Stimulated activated CD4-positive, alpha-beta T cell treated with anti-CD3 and anti-CD28 coated beads, TNF-alpha, amount 100 ng/mL, for 1 hour (primary cell): ENCODE measurements around the gene ANK3.

Experiments used
- DNase-seq, 3 donors: peaks; one replicate each; pipeline ENCODE4 v3.0.0-alpha.2; 2020; ENCODE audit warnings: low read depth in 3 of 3, low spot score in 1 of 3

ANK3 gene

GRCh38 chr10:60186315-60187071 lies 203.2 kb downstream of the ANK3 start:
- no peak for DNase-seq

DNA sequence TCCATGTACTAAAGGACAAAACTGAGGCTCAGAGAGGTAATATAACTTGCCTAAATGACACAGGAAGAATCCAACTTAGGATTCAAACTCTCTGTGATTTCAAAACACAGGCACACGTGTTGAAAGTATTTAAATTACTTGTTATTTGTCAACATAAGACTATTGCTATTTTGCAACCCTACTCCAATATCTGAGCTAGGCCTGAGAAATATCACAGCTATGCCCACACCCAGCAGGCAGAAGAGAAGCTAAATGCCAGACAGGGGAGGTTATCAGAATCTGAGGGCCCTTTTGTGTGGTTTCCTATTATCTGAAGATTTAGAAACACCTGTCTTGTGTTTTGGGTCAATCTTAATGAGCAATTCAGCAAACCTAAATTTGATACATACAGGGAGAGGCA lies 204.3 kb downstream of the ANK3 start:
- no peak for DNase-seq

DNA sequence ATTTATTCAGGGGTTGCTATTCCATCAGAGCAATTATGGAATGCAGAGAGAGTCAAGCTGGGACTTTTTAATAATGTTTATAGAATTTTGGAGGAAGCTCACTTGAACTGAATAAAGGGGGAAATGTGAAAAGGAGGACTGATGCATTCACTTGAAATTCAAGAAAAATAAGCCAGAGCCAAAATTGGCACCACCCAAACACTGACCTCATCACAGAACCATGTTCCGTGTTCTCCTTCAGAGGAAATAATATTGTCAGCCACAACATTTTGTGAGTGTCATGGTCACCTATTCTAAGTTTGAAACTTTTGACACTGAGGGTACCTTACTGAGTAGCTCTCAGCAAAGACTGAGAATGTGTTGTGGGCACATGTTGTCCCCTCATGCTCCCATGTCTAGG lies 207.0 kb downstream of the ANK3 start:
- no peak for DNase-seq

DNA sequence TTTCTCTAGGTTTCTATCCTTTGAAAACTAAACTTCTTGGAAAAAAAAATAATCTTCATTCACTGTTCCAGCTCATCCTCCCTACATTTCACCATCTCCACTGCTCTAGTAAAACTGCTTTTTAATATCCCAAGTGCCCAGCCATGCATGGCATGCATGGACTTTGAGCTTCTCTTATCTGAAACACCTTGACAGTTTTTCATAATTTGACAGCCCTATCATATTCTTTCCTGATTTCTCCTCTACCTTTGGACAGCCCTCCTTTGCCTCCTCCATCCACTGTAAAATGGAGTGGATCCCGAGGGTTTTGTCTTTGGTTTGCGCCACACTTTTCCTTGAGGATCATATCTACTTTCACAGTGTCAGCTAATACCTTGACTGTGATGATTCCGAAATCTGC lies 212.8 kb downstream of the ANK3 start:
- DNase-seq = no peak

- no peak for DNase-seq
These were observed 214.2 kb downstream of the ANK3 start for GRCh38 chr10:60175441-60175971.

- no peak for DNase-seq
These were observed 217.2 kb downstream of the ANK3 start for GRCh38 chr10:60172363-60172990.

DNA sequence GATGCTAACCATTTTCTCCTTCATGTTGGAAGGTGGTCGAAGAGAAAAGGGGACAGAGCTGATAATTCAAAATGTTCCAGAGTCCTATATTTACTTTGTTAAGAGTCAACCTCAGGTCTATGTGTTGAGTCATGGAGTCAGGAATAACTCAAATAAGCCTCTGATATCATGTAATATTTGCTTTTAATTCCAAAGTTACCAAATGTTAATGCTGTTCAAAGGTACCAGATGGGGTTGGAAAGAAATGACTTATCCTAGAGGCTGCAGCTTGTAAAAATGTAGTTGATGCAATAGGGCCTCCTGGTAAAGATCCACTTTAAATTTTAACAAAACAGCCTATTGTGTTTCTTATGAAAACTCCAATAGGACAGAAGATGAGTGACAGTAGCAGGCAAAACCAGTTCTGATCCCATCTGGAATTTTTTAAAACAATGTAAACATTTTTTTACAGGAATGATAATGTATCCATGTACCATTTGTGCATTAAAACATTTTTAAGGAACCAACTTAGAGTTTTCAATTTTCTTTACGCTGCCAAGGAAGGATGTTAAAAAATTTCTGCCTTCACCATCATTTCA lies 218.2 kb downstream of the ANK3 start:
- no peak for DNase-seq

DNA sequence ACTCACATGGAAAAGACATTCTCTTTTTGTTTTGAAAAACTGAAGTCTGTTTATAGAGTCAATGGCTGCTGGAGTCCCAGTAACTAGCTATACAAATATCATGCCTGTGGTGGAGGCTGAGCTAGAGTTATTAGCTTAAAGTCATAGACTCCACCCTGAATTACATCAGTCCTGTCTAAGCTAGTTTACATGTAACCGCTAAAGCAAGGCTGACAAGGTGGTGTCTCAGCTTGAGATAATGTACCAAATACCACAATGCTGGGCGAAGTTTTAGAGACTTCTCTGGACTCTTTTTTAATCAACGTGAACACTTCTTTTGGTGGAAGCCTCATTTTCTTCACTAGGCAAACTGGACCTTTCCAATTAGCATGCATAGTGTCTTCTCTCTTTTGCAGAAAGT lies 219.4 kb downstream of the ANK3 start:
- no peak for DNase-seq

DNA sequence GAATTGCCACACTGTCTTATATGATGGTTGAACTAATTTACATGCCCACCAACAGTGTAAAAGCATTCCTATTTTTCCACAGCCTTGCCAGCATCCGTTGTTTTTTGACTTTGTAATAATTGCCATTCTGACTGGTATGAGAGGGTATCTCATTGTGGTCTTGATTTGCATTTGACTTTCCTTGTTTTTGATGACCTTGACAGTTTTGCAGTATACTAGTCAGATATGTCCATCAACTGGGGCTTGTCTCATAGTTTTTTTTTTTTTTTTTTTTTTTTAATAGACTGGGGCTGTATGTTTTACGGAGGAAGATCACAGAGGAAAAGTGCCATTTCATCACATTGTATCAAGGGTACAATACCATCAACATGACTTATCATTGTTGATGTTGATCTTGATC lies 220.6 kb downstream of the ANK3 start:
- no peak for DNase-seq

DNA sequence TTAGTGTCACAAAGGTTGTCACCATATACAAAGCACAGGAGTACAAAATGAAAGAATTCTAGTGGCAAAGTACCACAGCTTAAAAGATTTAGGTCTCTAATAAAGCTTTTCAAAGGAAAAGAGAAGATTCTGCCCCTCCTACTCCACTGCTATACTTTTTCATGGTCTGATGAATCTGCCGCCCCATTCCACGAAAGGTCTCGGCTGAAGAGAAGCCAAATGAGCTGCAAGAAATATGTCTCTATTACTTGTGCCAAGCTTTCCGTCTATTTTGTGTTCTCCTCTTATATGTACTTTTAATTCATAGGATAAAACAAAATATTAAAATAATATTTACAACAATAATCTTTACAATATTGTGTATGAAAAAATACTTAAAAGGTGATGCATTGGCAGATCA lies 222.6 kb downstream of the ANK3 start:
- DNase-seq = no peak

DNA sequence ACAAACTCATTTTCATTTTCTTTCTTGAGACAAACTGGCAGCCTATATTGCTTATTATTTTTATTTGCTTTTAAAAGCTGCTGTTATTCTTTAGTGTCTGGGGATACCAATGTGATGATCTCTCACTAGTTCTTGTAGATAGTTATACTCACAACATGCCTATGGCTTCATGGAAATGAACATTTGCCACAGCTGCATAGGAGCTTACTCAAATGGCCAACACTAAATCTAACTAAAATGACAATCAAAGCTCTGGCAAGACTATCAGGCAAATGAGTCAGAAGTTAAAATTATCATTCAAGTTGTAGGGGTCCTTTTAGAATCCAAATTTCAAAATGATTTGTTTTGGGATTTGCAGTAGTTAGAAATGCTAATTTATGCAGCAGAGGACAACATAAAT lies 225.9 kb downstream of the ANK3 start:
- DNase-seq = no peak

GRCh38 chr10:60162631-60163030 lies 227.0 kb downstream of the ANK3 start:
- DNase-seq = no peak

DNA sequence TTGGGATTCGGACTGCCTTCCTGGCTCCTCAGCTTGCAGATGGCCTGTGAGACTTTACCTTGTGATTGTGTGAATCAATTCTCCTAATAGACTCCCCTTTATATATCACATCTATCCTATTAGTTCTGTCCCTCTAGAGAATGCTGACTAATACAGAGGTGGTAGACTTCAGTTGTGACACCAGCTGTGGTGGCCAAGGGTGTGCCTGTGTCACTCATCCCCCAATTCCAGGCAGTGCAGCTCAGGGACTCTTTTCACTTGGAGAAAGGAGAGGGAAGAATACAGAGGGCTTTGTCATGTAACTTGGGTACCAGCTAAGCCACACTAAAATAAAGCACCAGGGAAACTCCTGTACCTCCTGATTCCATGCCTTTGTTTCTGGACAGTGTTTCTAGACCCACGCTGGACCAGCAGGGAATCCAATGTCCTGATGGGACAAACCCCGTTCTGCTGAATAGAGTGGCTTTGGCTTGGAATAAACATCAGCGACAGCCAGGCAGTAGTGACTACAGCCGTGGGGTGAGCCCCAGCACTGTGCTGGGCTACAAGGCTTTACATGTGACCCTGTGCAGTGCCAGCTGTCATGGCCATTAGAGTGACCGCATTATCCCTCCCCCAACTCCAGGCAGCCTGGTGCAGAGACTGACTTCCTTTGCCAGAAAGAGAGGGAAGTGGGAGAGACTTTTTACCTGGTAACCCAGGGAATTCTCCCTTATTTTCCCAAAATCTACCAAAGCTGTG lies 233.6 kb downstream of the ANK3 start:
- no peak for DNase-seq

GRCh38 chr10:60155099-60155877 lies 234.4 kb downstream of the ANK3 start:
- DNase-seq = no peak

GRCh38 chr10:60149003-60149402 lies 240.7 kb downstream of the ANK3 start:
- DNase-seq = no peak

DNA sequence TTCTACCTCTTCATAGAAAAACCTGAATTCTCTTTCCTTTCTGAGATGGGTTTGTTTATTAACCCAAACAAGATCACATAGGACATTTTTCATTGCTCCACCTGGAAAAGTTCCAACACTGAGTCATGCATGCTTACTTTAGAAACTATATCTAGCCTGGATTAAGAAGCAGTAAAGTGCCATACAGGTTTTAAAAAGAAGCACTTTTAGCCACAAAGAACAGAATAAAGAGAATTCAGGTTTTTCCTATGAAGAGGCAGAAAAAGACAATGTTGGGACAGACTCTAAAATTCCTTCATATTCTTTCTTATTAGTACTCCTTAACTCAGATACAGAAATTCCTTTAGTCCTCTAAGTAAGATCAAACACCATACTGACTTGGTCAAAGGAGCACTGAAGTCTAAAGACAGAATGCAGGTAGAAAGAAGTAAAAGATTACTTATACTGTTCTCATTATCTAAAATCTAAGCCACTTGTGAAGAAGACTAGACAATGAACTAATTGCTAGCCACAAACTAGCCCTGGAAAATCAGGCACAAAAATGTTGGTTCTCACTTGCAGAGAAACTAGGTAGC lies 241.3 kb downstream of the ANK3 start:
- no peak for DNase-seq

- no peak for DNase-seq
These were observed 242.0 kb downstream of the ANK3 start for GRCh38 chr10:60147576-60148265.

- DNase-seq = no peak
These were observed 242.7 kb downstream of the ANK3 start for GRCh38 chr10:60147025-60147424.

DNA sequence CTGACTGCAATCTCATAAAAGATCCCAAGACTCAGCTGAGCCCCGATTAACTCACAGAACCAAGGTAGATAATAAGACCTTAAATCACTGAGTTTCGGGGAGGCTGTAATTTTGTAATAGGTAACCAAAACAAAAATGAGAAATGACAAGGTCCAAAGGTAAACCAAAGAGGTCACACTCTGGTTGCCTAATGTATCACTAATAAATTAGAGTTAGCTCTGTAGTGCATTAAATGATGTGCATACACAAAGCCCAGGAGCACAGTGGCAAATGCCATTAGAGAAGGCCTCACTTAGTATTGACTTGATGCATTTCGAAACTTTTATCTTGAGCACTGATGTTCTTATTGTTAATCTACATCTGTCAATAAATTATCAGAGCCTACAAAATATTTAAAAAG lies 245.6 kb downstream of the ANK3 start:
- DNase-seq = no peak

DNA sequence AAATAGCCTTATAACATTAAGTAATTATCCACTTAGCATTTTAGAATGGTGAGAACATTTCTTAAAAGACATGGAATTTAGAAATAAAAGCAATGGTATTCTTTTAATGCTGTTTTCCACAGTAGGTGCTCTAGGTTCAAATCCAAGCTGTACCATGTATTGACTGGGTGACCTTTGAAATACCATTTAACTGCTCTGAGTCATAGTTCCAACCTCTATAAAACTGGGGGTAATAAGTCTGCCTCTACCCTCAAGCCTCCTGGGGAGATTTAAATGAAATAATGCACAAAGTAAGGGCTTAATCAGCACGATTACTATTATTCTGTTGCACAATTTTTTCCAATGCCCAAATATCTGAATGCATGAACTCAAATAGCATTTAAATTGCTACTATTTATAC lies 246.9 kb downstream of the ANK3 start:
- no peak for DNase-seq
